Body of pancreas (tissue), 4 donors: ENCODE measurements around the gene SRM.

ENCODE experiments used
- POLR2A ChIP-seq, 3 donors: fragments of 450-650 bp; IDR thresholded peaks; one replicate each; pipeline ENCODE4 v1.6.1; 2016; ENCODE audit warnings: antibody characterized with exemption in 3 of 3, mild to moderate bottlenecking in 2 of 3
- TF ChIP-seq, protein P1 (sequence below), 7 experiments: fragments of 450-650 bp in 4 of 7; fragments of 200-600 bp in 3 of 7; sonication (generic) in 3 of 7; IDR thresholded peaks; one replicate each; pipeline ENCODE4 v1.5.1; 2016 to 2019; ENCODE audit warnings: antibody characterized with exemption in 7 of 7

DNA sequence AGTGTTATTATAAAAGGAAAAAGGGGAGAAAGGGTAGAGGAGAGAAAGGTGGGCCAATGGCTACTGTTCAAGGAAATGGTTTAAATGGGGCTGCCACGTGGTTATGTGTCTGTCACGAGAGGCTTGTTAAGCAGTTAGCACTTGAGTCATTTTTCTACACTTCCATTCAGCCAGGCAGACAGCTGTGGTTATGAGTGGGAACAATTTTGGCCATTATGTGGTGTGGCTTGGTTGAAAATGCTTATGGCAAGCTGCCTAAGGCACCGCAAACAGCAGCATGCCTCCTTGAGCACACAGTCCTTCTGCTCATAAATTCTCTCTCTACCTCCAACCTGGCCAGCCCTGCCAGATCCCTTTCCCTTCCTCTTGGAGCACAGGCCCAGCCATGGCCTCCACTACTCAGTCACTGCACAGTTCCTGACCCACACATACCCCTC, 3.2 kb upstream of the SRM start:
- TF ChIP-seq, protein P1, sequence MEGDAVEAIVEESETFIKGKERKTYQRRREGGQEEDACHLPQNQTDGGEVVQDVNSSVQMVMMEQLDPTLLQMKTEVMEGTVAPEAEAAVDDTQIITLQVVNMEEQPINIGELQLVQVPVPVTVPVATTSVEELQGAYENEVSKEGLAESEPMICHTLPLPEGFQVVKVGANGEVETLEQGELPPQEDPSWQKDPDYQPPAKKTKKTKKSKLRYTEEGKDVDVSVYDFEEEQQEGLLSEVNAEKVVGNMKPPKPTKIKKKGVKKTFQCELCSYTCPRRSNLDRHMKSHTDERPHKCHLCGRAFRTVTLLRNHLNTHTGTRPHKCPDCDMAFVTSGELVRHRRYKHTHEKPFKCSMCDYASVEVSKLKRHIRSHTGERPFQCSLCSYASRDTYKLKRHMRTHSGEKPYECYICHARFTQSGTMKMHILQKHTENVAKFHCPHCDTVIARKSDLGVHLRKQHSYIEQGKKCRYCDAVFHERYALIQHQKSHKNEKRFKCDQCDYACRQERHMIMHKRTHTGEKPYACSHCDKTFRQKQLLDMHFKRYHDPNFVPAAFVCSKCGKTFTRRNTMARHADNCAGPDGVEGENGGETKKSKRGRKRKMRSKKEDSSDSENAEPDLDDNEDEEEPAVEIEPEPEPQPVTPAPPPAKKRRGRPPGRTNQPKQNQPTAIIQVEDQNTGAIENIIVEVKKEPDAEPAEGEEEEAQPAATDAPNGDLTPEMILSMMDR (IDR thresholded peaks at IDR 0.05), result no peak
- TF ChIP-seq POLR2A (IDR thresholded peaks at IDR 0.05), result no peak
